Stimulated activated CD4-positive, alpha-beta T cell treated with anti-CD3 and anti-CD28 coated beads, Interleukin-15, amount 100 ng/mL, for 24 hours (primary cell): ENCODE measurements around the gene SEC61B.
"Not testable (repeated sequence)": the region's sequence is repeated elsewhere in the genome, so short reads cannot be mapped to it uniquely, and the experiment has no call there.

ENCODE experiments used
- DNase-seq: peaks from one replicate; pipeline ENCODE4 v3.0.0-alpha.2; 2020

The SEC61B gene

GRCh38 chr9:99192786-99193465, 29.2 kb upstream of the SEC61B start:
- DNase-seq = no peak

- no peak for DNase-seq
These were observed 28.6 kb upstream of the SEC61B start for GRCh38 chr9:99193466-99193821.

- DNase-seq = not testable (repeated sequence)
These were observed 25.6 kb upstream of the SEC61B start for GRCh38 chr9:99196484-99196883.

GRCh38 chr9:99197124-99197630, 24.9 kb upstream of the SEC61B start:
- no peak for DNase-seq

GRCh38 chr9:99197987-99198386, 24.1 kb upstream of the SEC61B start:
- DNase-seq = no peak

GRCh38 chr9:99199938-99200539, 22.0 kb upstream of the SEC61B start:
- DNase-seq = no peak

- no peak for DNase-seq
These were observed 20.5 kb upstream of the SEC61B start for GRCh38 chr9:99201603-99202002.

GRCh38 chr9:99210572-99210971, 11.5 kb upstream of the SEC61B start:
- no peak for DNase-seq

- DNase-seq = no peak
These were observed 10.3 kb upstream of the SEC61B start for GRCh38 chr9:99211746-99212145.

GRCh38 chr9:99213197-99213596, 8.9 kb upstream of the SEC61B start:
- no peak for DNase-seq

- no peak for DNase-seq
These were observed 6.0 kb upstream of the SEC61B start for GRCh38 chr9:99216073-99216472.

GRCh38 chr9:99220011-99220410, 2.1 kb upstream of the SEC61B start:
- no peak for DNase-seq

GRCh38 chr9:99221266-99221620, 839 bp upstream of the SEC61B start:
- DNase-seq = no peak

- no peak for DNase-seq
These were observed 561 bp downstream of the SEC61B start for GRCh38 chr9:99222416-99223270.

GRCh38 chr9:99224445-99224844, 2.4 kb downstream of the SEC61B start:
- DNase-seq = no peak

- no peak for DNase-seq
These were observed 4.0 kb downstream of the SEC61B start for GRCh38 chr9:99226054-99226453.

- DNase-seq = no peak
These were observed 8.1 kb downstream of the SEC61B start for GRCh38 chr9:99230206-99230605.

GRCh38 chr9:99231711-99232110, 9.6 kb downstream of the SEC61B start:
- DNase-seq = peak; percentile 45

- DNase-seq = no peak
These were observed 12.5 kb downstream of the SEC61B start for GRCh38 chr9:99234618-99235017.

GRCh38 chr9:99235069-99235468, 13.0 kb downstream of the SEC61B start:
- no peak for DNase-seq

GRCh38 chr9:99235926-99236634, 14.0 kb downstream of the SEC61B start:
- no peak for DNase-seq

GRCh38 chr9:99237356-99237755, 15.3 kb downstream of the SEC61B start:
- DNase-seq = no peak

- not testable (repeated sequence) for DNase-seq
These were observed 15.8 kb downstream of the SEC61B start for GRCh38 chr9:99237849-99238248.
